K562 (cell line): ENCODE measurements around the gene TCF4. TPM values are rescaled to one million over a fixed set of nuclear protein-coding genes. Genes with fewer than 3 reads are reported as not detected.

Experiments used
- ATAC-seq: fragments of 200-7000 bp; cut with Tn5 transposase; 3 replicates; pipeline ENCODE4 v1.9.1; 2020; ENCODE audit warnings: moderate library complexity
- BruUV-seq: library from RNA; stranded (reverse); fragments of 400-500 nt; replicated peaks from 2 replicates; lab custom pipeline; 2021; lab: Mats Ljungman, UMichigan
- CTCF ChIA-PET: fragments of 300-600 bp; formaldehyde crosslinking; extraction: SDS; loops from one replicate; lab custom pipeline; 2021; ENCODE audit warnings: low intra/inter-chr PET ratio; lab: Yijun Ruan, JAX
- POLR2A ChIA-PET: fragments of 300-600, 350-650 bp; sonication (Branson Sonifier 250); formaldehyde crosslinking; extraction: SDS; loops from one replicate; lab custom pipeline; 2021; ENCODE audit warnings: antibody characterized with exemption, inconsistent platforms; lab: Yijun Ruan, JAX
- DNase-seq, 4 experiments: peaks; one replicate each; pipeline versions ENCODE4 v3.0.0 to v3.0.0-alpha.2; 2011 to 2018; ENCODE audit warnings: low spot score in 3 of 4, mixed read lengths in 3 of 4; ENCODE audit errors: extremely low read depth in 1 of 4
- FAIRE-seq: peaks from 2 replicates; lab custom pipeline; 2011; peaks lifted over from hg19 to GRCh38; lab: Jason Lieb, UNC
- H2AFZ ChIP-seq: 2 replicates; pipeline ENCODE4 v1.6.0; 2011; ENCODE audit warnings: low read depth, low read length, control low read depth, inconsistent platforms
- H3K27ac ChIP-seq: fragments of 200-600 bp; 3 replicates; pipeline ENCODE4 v1.8.0; 2011; ENCODE audit warnings: low read depth, mild to moderate bottlenecking, control low read depth, inconsistent platforms, low read length, moderate library complexity, mixed read lengths; ENCODE audit errors: extremely low read depth
- H3K27me3 ChIP-seq, 2 experiments: fragments of 300-600 bp in 1 of 2; 2 replicates in 1 of 2; 3 replicates in 1 of 2; pipeline versions ENCODE4 v1.6.0 to v1.8.0; 2011; ENCODE audit warnings: inconsistent platforms in 2 of 2, low read length in 2 of 2, mild to moderate bottlenecking in 1 of 2, mixed read lengths in 1 of 2, moderate library complexity in 1 of 2; ENCODE audit not compliant: control insufficient read depth in 2 of 2, insufficient read depth in 2 of 2
- H3K36me3 ChIP-seq: fragments of 300-600 bp; 3 replicates; pipeline ENCODE4 v1.8.0; 2011; ENCODE audit warnings: mild to moderate bottlenecking, low read length, inconsistent platforms; ENCODE audit not compliant: control insufficient read depth, insufficient read depth
- H3K4me1 ChIP-seq, 2 experiments: fragments of 200-600 bp in 1 of 2; replicated peaks in 1 of 2; 2 replicates in 1 of 2; 3 replicates in 1 of 2; pipeline versions ENCODE4 v1.5.1 to v1.8.0; 2011; ENCODE audit warnings: inconsistent platforms in 2 of 2, low read length in 2 of 2, mild to moderate bottlenecking in 1 of 2, mixed read lengths in 1 of 2, moderate library complexity in 1 of 2; ENCODE audit not compliant: control insufficient read depth in 2 of 2, insufficient read depth in 2 of 2
- H3K4me2 ChIP-seq: 2 replicates; pipeline ENCODE4 v1.6.1; 2011; ENCODE audit warnings: low read length, control low read depth, inconsistent platforms, mixed read lengths; ENCODE audit not compliant: insufficient read depth
- H3K4me3 ChIP-seq: fragments of 200-600 bp; sonication (generic), shearing (Covaris generic); 2 replicates; pipeline ENCODE4 v1.5.1; 2016; ENCODE audit warnings: control low read depth, inconsistent platforms
- H3K79me2 ChIP-seq: fragments of 200-600 bp; 3 replicates; pipeline ENCODE4 v1.8.0; 2011; ENCODE audit warnings: low read length, inconsistent platforms; ENCODE audit not compliant: control insufficient read depth, insufficient read depth
- H3K9ac ChIP-seq, 2 experiments: 2 replicates each; pipeline versions ENCODE4 v1.6.0 to v1.6.1; 2011; ENCODE audit warnings: low read depth in 2 of 2, low read length in 2 of 2, control low read depth in 1 of 2, inconsistent platforms in 1 of 2, mild to moderate bottlenecking in 1 of 2, mixed read lengths in 1 of 2; ENCODE audit not compliant: insufficient read depth in 1 of 2
- H3K9me1 ChIP-seq: one replicate; pipeline ENCODE4 v1.6.0; 2011; ENCODE audit warnings: inconsistent platforms, mild to moderate bottlenecking, low read length, moderate library complexity; ENCODE audit not compliant: control insufficient read depth, insufficient read depth
- H3K9me3 ChIP-seq: replicated peaks from 2 replicates; pipeline ENCODE4 v1.5.1; 2011; ENCODE audit warnings: low read depth, low read length, inconsistent platforms; ENCODE audit not compliant: control insufficient read depth, insufficient read depth
- H4K20me1 ChIP-seq: replicated peaks from 2 replicates; pipeline ENCODE4 v1.6.1; 2011; ENCODE audit warnings: low read length, inconsistent platforms, mixed read lengths; ENCODE audit not compliant: control insufficient read depth, insufficient read depth
- CTCF ChIP-seq, 3 experiments: IDR thresholded peaks in 2 of 3; conservative IDR thresholded peaks in 1 of 3; 2 replicates each; pipeline ENCODE4 v1.5.1; 2011 to 2012; ENCODE audit warnings: low read length in 3 of 3, mild to moderate bottlenecking in 3 of 3, control low read depth in 2 of 3, improper control_type of control experiment in 1 of 3, inconsistent platforms in 1 of 3, low read depth in 1 of 3, mixed read lengths in 1 of 3, moderate library complexity in 1 of 3; ENCODE audit not compliant: insufficient read depth in 2 of 3
- HMG20A ChIP-seq: fragments of 450-650 bp; formaldehyde crosslinking; conservative IDR thresholded peaks from 2 replicates; pipeline ENCODE4 v1.4.0; 2020; ENCODE audit warnings: mild to moderate bottlenecking, mixed read lengths
- SMAD3 ChIP-seq: fragments of 450-650 bp; formaldehyde crosslinking; conservative IDR thresholded peaks from 2 replicates; pipeline ENCODE4 v1.4.0; 2020; ENCODE audit warnings: mild to moderate bottlenecking
- STAT5B ChIP-seq: fragments of 250-450 bp; sonication (Bioruptor Pico); IDR thresholded peaks from 2 replicates; pipeline ENCODE4 v1.8.0; 2021; ENCODE audit warnings: mild to moderate bottlenecking, inconsistent platforms
- ZNF395 ChIP-seq: fragments of 200-800 bp; sonication (Bioruptor generic); IDR thresholded peaks from 2 replicates; pipeline ENCODE4 v1.6.1; 2017; ENCODE audit warnings: missing genetic modification characterization, missing compliant biosample characterization
- WGBS: fragments of 100-300 bp; shearing (Covaris generic); methylation state at CpG from one replicate; pipeline ENCODE4 v1.1.6; 2016; ENCODE audit warnings: low coverage, mixed read lengths; ENCODE audit not compliant: insufficient coverage; ENCODE audit errors: missing lambda C conversion rate; 5-methylcytosine and 5-hydroxymethylcytosine counted together
- in situ Hi-C: fragments of 300-500 bp; cut with MboI; formaldehyde crosslinking; loops from 4 replicates; pipeline ENCODE4 v1.15.0; 2018; ENCODE audit warnings: inconsistent platforms, mixed read lengths
- intact Hi-C: fragments of 100-400 bp; cut with micrococcal nuclease; formaldehyde crosslinking; loops from 2 replicates; pipeline ENCODE4 v1.14.2; 2022
- polyA plus RNA-seq, 8 experiments: library from polyadenylated mRNA; depleted of rRNA in 4 of 8; stranded (reverse) in 5 of 8; unstranded in 3 of 8; fragments of >200 nt; fragmentation: Nextera tagmentation in 2 of 8; fragmentation: Illumina TruSeq in 1 of 8; extraction: Ambion mirVana in 2 of 8; extraction: Trizol in 1 of 8; gene quantifications; 2 replicates each; pipeline versions ENCODE4 v1.2.1 to v1.2.3, GENCODE V29; 2011 to 2014; ENCODE audit warnings: inconsistent platforms in 1 of 8, missing spikeins in 1 of 8
- total RNA-seq, 7 experiments: library from RNA; depleted of rRNA in 6 of 7; stranded (reverse); fragments of >200 nt in 6 of 7; fragmentation: Illumina TruSeq in 2 of 7; extraction: Trizol in 2 of 7; gene quantifications; 2 replicates each; pipeline versions ENCODE4 v1.2.1 to v1.2.3, GENCODE V29; 2011 to 2021; ENCODE audit warnings: low replicate concordance in 1 of 7

The TCF4 gene
- total and polyA plus RNA-seq, 9 of the 15 experiments (the other 6 are each of a cell fraction or from before 2014, with no cell fraction given), result 4.8 to 24.7 (median 15.2) TPM

GRCh38 chr18:55635439-55635838, 47.4 kb upstream of the TCF4 start:
- no peak overlapping the region for H3K4me2 ChIP-seq
- WGBS, result 0% methylated on average over 1 of the region's 2 CpGs
- no peak for FAIRE-seq
- BruUV-seq, result no TSS peak
- no peaks in the 10 kb centered on the region for H4K20me1 ChIP-seq
- no peak for ATAC-seq
- no peak for TF ChIP-seq STAT5B (CRISPR knock-in tag)
- no peak for TF ChIP-seq ZNF395 (CRISPR knock-in tag)
- TF ChIP-seq HMG20A, result no peak
- no peak for TF ChIP-seq SMAD3 (CRISPR knock-in tag)
- TF ChIP-seq CTCF (IDR thresholded peaks at IDR 0.05 in 2 of 3, conservative IDR thresholded peaks at IDR 0.05 in 1 of 3; ENCODE audit: insufficient read depth in 2 of 3, low read depth in 1 of 3, low read length in 3 of 3), result no peak
- 0 out of 5 replicates have a peak, but pooled peaks cover 0 to 6% of the 10 kb centered on the region in 2 experiments for H3K4me1 ChIP-seq
- peak overlapping the region; percentile 59 for H2AFZ ChIP-seq
- CTCF ChIA-PET, result no interaction called here
- H3K36me3 ChIP-seq, result no peaks in the 10 kb centered on the region
- in situ Hi-C loops, result no loop called here
- no peaks in the 10 kb centered on the region for H3K9me1 ChIP-seq
- H3K79me2 ChIP-seq, result no peaks in the 10 kb centered on the region
- no peak overlapping the region for H3K9ac ChIP-seq
- DNase-seq, result no peak
- H3K4me3 ChIP-seq, result no peak overlapping the region
- no peaks in the 10 kb centered on the region for H3K9me3 ChIP-seq
- POLR2A ChIA-PET, result no interaction called here
- H3K27ac ChIP-seq, result no peak overlapping the region
- intact Hi-C loops, result no loop called here
- no peaks in the 10 kb centered on the region for H3K27me3 ChIP-seq
